HEK293 (cell line): ENCODE results near the gene ROPN1L.
A peak's percentile ranks its signal among the peaks of the same experiment; 100 is the strongest.

Source experiments
- CTCF ChIA-PET: fragments of 350-600 bp; formaldehyde crosslinking; extraction: SDS; loops from one replicate; lab custom pipeline; 2021; ENCODE audit warnings: antibody characterized with exemption; lab: Yijun Ruan, JAX
- POLR2A ChIA-PET: fragments of 300-600 bp; formaldehyde crosslinking; extraction: SDS; loops from one replicate; lab custom pipeline; 2020; ENCODE audit warnings: antibody characterized with exemption, inconsistent platforms; lab: Yijun Ruan, JAX
- H3K27ac ChIP-seq: fragments of 200-500 bp; sonication (Bioruptor generic); 2 replicates; pipeline ENCODE4 v1.5.1; 2014; ENCODE audit warnings: low read depth, low read length, control low read depth, inconsistent platforms; ENCODE audit errors: extremely low read depth
- H3K36me3 ChIP-seq, 2 experiments: fragments of 200-500 bp in 1 of 2; sonication (Bioruptor generic) in 1 of 2; 1 replicate in 1 of 2; 2 replicates in 1 of 2; pipeline ENCODE4 v1.5.1; 2014 to 2017; ENCODE audit warnings: inconsistent platforms in 2 of 2, low read length in 2 of 2; ENCODE audit not compliant: control insufficient read depth in 2 of 2, insufficient read depth in 1 of 2
- H3K4me1 ChIP-seq: fragments of 200-500 bp; sonication (Bioruptor generic); 2 replicates; pipeline ENCODE4 v1.5.1; 2014; ENCODE audit warnings: mild to moderate bottlenecking, low read length, inconsistent platforms; ENCODE audit not compliant: control insufficient read depth, insufficient read depth
- H3K4me3 ChIP-seq: 2 replicates; pipeline ENCODE4 v1.5.1; 2011; ENCODE audit warnings: low read depth, mild to moderate bottlenecking, control low read depth, low read length, moderate library complexity
- H3K9me3 ChIP-seq: fragments of 200-500 bp; sonication (Bioruptor generic); 2 replicates; pipeline ENCODE4 v1.5.1; 2014; ENCODE audit warnings: low read depth, low read length, inconsistent platforms; ENCODE audit not compliant: control insufficient read depth, insufficient read depth
- EGR2 ChIP-seq: fragments of 450-650 bp; formaldehyde crosslinking; IDR thresholded peaks from 2 replicates; pipeline ENCODE4 v1.5.1; 2016; ENCODE audit warnings: low read depth, missing biosample characterization, missing genetic modification characterization
- KLF1 ChIP-seq: fragments of 450-650 bp; formaldehyde crosslinking; IDR thresholded peaks from 2 replicates; pipeline ENCODE4 v1.5.1; 2016; ENCODE audit warnings: missing biosample characterization, missing genetic modification characterization
- PRDM1 ChIP-seq: fragments of 450-650 bp; formaldehyde crosslinking; IDR thresholded peaks from 2 replicates; pipeline ENCODE4; 2016; ENCODE audit warnings: missing biosample characterization, missing genetic modification characterization
- REPIN1 ChIP-seq: fragments of 450-650 bp; formaldehyde crosslinking; IDR thresholded peaks from 2 replicates; pipeline ENCODE4 v1.5.1; 2017; ENCODE audit warnings: missing biosample characterization, missing genetic modification characterization, low read depth
- ZBTB1 ChIP-seq: fragments of 450-650 bp; formaldehyde crosslinking; IDR thresholded peaks from 2 replicates; pipeline ENCODE4 v1.5.1; 2016; ENCODE audit warnings: missing biosample characterization, missing genetic modification characterization
- ZBTB48 ChIP-seq: fragments of 450-650 bp; formaldehyde crosslinking; IDR thresholded peaks from 2 replicates; pipeline ENCODE4 v1.5.1; 2016; ENCODE audit warnings: missing biosample characterization, missing genetic modification characterization
- ZBTB8A ChIP-seq: fragments of 450-650 bp; formaldehyde crosslinking; IDR thresholded peaks from 2 replicates; pipeline ENCODE4 v1.5.1; 2016; ENCODE audit warnings: missing biosample characterization, missing genetic modification characterization
- ZFHX2 ChIP-seq: fragments of 450-650 bp; formaldehyde crosslinking; conservative IDR thresholded peaks from 2 replicates; pipeline ENCODE4 v1.5.1; 2016; ENCODE audit warnings: missing biosample characterization, missing genetic modification characterization
- ZFP37 ChIP-seq: fragments of 450-650 bp; formaldehyde crosslinking; IDR thresholded peaks from 2 replicates; pipeline ENCODE4 v1.5.1; 2016; ENCODE audit warnings: missing biosample characterization, missing genetic modification characterization
- ZIC2 ChIP-seq: fragments of 450-650 bp; formaldehyde crosslinking; IDR thresholded peaks from 2 replicates; pipeline ENCODE4 v1.5.1; 2016; ENCODE audit warnings: missing biosample characterization, missing genetic modification characterization
- ZNF146 ChIP-seq: fragments of 450-650 bp; formaldehyde crosslinking; IDR thresholded peaks from 2 replicates; pipeline ENCODE4 v1.5.1; 2016; ENCODE audit warnings: missing biosample characterization, missing genetic modification characterization
- ZNF155 ChIP-seq: fragments of 450-650 bp; formaldehyde crosslinking; IDR thresholded peaks from 2 replicates; pipeline ENCODE4 v1.5.1; 2016; ENCODE audit warnings: missing biosample characterization, missing genetic modification characterization
- ZNF157 ChIP-seq: fragments of 450-650 bp; formaldehyde crosslinking; IDR thresholded peaks from 2 replicates; pipeline ENCODE4 v1.5.1; 2016; ENCODE audit warnings: missing biosample characterization, missing genetic modification characterization
- ZNF239 ChIP-seq: fragments of 450-650 bp; formaldehyde crosslinking; IDR thresholded peaks from 2 replicates; pipeline ENCODE4 v1.5.1; 2016; ENCODE audit warnings: missing biosample characterization, missing genetic modification characterization
- ZNF341 ChIP-seq: fragments of 450-650 bp; formaldehyde crosslinking; IDR thresholded peaks from 2 replicates; pipeline ENCODE4; 2016; ENCODE audit warnings: low read depth, missing biosample characterization, missing genetic modification characterization
- ZNF391 ChIP-seq: fragments of 450-650 bp; formaldehyde crosslinking; IDR thresholded peaks from 2 replicates; pipeline ENCODE4 v1.5.1; 2016; ENCODE audit warnings: low read depth, missing biosample characterization, missing genetic modification characterization, borderline replicate concordance
- ZNF514 ChIP-seq: fragments of 450-650 bp; formaldehyde crosslinking; IDR thresholded peaks from 2 replicates; pipeline ENCODE4 v1.5.1; 2016; ENCODE audit warnings: missing biosample characterization, missing genetic modification characterization
- ZNF544 ChIP-seq: fragments of 450-650 bp; formaldehyde crosslinking; IDR thresholded peaks from 2 replicates; pipeline ENCODE4 v1.5.0; 2017; ENCODE audit warnings: missing biosample characterization, missing genetic modification characterization
- ZNF660 ChIP-seq: fragments of 450-650 bp; IDR thresholded peaks from 2 replicates; pipeline ENCODE4 v1.5.1; 2018; ENCODE audit warnings: missing biosample characterization, mild to moderate bottlenecking, missing genetic modification characterization
- ZNF707 ChIP-seq: fragments of 450-650 bp; formaldehyde crosslinking; IDR thresholded peaks from 2 replicates; pipeline ENCODE4 v1.5.1; 2016; ENCODE audit warnings: missing biosample characterization, missing genetic modification characterization
- ZNF747 ChIP-seq: fragments of 450-650 bp; formaldehyde crosslinking; IDR thresholded peaks from 2 replicates; pipeline ENCODE4 v1.5.1; 2016; ENCODE audit warnings: missing biosample characterization, missing genetic modification characterization
- ZNF837 ChIP-seq: fragments of 450-650 bp; formaldehyde crosslinking; IDR thresholded peaks from 2 replicates; pipeline ENCODE4 v1.5.1; 2016; ENCODE audit warnings: missing biosample characterization, missing genetic modification characterization
- ZSCAN30 ChIP-seq: fragments of 450-650 bp; IDR thresholded peaks from 2 replicates; pipeline ENCODE4 v1.5.1; 2018; ENCODE audit warnings: missing biosample characterization, mild to moderate bottlenecking, missing genetic modification characterization, moderate library complexity
- TF ChIP-seq, protein P1 (sequence below): fragments of 450-650 bp; formaldehyde crosslinking; IDR thresholded peaks from 2 replicates; pipeline ENCODE4 v1.5.1; 2017; ENCODE audit warnings: missing biosample characterization, missing genetic modification characterization
- TF ChIP-seq, protein P2 (sequence below): fragments of 450-650 bp; formaldehyde crosslinking; IDR thresholded peaks from 2 replicates; pipeline ENCODE4 v1.5.1; 2016; ENCODE audit warnings: missing biosample characterization, missing genetic modification characterization
- TF ChIP-seq, protein P3 (sequence below): fragments of 450-650 bp; formaldehyde crosslinking; IDR thresholded peaks from 2 replicates; pipeline ENCODE4 v1.5.1; 2016; ENCODE audit warnings: missing biosample characterization, missing genetic modification characterization
- TF ChIP-seq, protein P4 (sequence below): fragments of 450-650 bp; formaldehyde crosslinking; IDR thresholded peaks from 2 replicates; pipeline ENCODE4 v1.5.1; 2016; ENCODE audit warnings: missing biosample characterization, missing genetic modification characterization

The ROPN1L gene

DNA sequence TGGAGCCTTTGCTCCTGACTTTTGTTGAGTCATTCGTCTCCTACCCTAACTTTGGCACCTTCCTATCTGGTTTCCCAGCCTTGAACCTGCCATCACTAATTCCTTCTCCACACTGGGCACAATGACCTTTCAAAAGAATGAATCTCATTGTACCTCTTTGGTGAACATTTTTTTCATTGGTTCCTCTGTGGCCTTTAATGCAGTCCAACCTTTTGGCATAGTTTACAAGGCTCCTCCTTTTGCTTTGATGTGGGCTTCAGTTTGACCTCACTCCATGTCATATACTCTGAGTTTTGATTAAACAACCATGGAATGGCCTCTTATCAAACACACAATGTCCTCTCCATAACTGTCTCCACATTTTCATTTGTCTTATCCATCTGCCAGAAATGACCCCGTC is 14.5 kb upstream of the ROPN1L start:
- H3K27ac ChIP-seq = no peak overlapping the region
- ChIA-PET POLR2A (no interaction called here), CTCF (interaction anchor here (0.6 to 1.6 kb wide), 4 partner anchors 10 to 632 kb away, joined by 4 to 8 read pairs (median 4); no protein-coding TSS in a partner anchor)
- TF ChIP-seq ZBTB48 (tag by site-specific recombination) (no peak), ZNF747 (no peak), ZNF341 (tag by site-specific recombination) (no peak), ZNF157 (no peak), ZIC2 (no peak), KLF1 (no peak), ZSCAN30 (no peak), ZBTB8A (tag by site-specific recombination) (no peak), ZNF544 (tag by site-specific recombination) (no peak), ZNF155 (tag by site-specific recombination) (no peak), ZNF707 (tag by site-specific recombination) (no peak), ZNF239 (tag by site-specific recombination) (no peak)
- TF ChIP-seq, protein P1, sequence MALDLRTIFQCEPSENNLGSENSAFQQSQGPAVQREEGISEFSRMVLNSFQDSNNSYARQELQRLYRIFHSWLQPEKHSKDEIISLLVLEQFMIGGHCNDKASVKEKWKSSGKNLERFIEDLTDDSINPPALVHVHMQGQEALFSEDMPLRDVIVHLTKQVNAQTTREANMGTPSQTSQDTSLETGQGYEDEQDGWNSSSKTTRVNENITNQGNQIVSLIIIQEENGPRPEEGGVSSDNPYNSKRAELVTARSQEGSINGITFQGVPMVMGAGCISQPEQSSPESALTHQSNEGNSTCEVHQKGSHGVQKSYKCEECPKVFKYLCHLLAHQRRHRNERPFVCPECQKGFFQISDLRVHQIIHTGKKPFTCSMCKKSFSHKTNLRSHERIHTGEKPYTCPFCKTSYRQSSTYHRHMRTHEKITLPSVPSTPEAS (tag by site-specific recombination) = no peak
- TF ChIP-seq, protein P2, sequence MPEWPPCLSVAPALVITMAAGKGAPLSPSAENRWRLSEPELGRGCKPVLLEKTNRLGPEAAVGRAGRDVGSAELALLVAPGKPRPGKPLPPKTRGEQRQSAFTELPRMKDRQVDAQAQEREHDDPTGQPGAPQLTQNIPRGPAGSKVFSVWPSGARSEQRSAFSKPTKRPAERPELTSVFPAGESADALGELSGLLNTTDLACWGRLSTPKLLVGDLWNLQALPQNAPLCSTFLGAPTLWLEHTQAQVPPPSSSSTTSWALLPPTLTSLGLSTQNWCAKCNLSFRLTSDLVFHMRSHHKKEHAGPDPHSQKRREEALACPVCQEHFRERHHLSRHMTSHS (tag by site-specific recombination) = no peak
- TF ChIP-seq, all 188 proteins: peak for 0
- peaks cover 77 to 90% of the 10 kb centered on the region in 2 experiments for H3K36me3 ChIP-seq
- H3K9me3 ChIP-seq = no peaks in the 10 kb centered on the region
- H3K4me1 ChIP-seq = no peaks in the 10 kb centered on the region
- H3K4me3 ChIP-seq = no peak overlapping the region

DNA sequence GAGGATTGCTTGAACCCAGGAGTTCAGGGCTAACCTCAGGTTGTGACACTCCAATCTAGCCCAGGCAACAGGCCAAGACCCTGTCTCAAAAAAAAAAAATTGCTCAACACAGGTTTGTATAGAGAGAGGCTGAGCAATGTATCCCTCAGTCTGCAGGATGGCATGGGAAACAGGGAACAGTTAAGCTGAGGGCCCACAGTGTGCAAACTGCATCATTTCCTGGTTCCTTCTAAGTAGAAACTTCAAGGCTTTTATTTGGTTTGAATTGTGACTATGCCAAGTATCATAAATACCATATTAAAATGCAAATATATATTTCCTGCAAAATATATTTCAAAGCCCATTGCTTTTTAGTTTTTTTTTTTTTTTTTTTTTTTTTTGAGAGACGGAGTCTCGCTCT is 13.7 kb upstream of the ROPN1L start:
- H3K4me1 ChIP-seq = no peaks in the 10 kb centered on the region
- H3K36me3 ChIP-seq = peaks cover 85 to 90% of the 10 kb centered on the region in 2 experiments
- POLR2A ChIA-PET = no interaction called here
- no peaks in the 10 kb centered on the region for H3K9me3 ChIP-seq
- CTCF ChIA-PET = interaction anchor here (0.5 to 0.7 kb wide), 3 partner anchors 428 to 918 kb away, joined by 3 to 6 read pairs (median 4); no protein-coding TSS in a partner anchor
- H3K4me3 ChIP-seq = no peak overlapping the region
- TF ChIP-seq ZBTB1 (tag by site-specific recombination) (no peak), REPIN1 (tag by site-specific recombination) (no peak), ZNF837 (tag by site-specific recombination) (no peak), ZNF514 (no peak), ZNF660 (tag by site-specific recombination) (no peak), ZFP37 (tag by site-specific recombination) (no peak), ZNF391 (tag by site-specific recombination) (no peak)
- no peak overlapping the region for H3K27ac ChIP-seq

DNA sequence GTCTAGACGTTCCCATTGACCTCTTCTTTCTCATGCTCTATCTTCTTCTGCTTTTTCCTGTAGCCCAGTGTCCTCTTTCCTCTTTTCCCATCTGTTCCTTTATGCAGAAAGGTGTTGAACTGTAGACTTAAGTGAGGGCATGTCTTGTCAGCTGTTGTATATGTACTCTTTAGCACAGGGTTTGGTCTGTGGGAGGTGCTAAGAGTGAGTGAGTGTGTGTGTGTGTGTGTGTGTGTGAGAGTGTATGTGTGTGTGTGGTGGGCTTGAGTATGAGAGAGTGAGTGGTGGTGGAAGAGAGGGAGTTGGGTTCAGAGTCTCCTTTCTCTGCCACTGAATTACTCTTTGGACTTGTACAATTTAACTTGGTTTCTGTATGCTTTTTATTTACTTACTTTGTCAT is 10.3 kb upstream of the ROPN1L start:
- H3K36me3 ChIP-seq = peaks cover 84 to 86% of the 10 kb centered on the region in 2 experiments
- ChIA-PET POLR2A (no interaction called here), CTCF (no interaction called here)
- TF ChIP-seq, protein P3, sequence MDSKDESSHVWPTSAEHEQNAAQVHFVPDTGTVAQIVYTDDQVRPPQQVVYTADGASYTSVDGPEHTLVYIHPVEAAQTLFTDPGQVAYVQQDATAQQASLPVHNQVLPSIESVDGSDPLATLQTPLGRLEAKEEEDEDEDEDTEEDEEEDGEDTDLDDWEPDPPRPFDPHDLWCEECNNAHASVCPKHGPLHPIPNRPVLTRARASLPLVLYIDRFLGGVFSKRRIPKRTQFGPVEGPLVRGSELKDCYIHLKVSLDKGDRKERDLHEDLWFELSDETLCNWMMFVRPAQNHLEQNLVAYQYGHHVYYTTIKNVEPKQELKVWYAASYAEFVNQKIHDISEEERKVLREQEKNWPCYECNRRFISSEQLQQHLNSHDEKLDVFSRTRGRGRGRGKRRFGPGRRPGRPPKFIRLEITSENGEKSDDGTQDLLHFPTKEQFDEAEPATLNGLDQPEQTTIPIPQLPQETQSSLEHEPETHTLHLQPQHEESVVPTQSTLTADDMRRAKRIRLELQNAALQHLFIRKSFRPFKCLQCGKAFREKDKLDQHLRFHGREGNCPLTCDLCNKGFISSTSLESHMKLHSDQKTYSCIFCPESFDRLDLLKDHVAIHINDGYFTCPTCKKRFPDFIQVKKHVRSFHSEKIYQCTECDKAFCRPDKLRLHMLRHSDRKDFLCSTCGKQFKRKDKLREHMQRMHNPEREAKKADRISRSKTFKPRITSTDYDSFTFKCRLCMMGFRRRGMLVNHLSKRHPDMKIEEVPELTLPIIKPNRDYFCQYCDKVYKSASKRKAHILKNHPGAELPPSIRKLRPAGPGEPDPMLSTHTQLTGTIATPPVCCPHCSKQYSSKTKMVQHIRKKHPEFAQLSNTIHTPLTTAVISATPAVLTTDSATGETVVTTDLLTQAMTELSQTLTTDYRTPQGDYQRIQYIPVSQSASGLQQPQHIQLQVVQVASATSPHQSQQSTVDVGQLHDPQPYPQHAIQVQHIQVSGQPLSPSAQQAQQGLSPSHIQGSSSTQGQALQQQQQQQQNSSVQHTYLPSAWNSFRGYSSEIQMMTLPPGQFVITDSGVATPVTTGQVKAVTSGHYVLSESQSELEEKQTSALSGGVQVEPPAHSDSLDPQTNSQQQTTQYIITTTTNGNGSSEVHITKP = no peak
- TF ChIP-seq ZFHX2 (peak; percentile 69), ZNF146 (tag by site-specific recombination) (no peak), PRDM1 (tag by site-specific recombination) (peak; percentile 54; the same call in 1 of the 2 replicates), ZBTB1 (tag by site-specific recombination) (no peak), EGR2 (tag by site-specific recombination) (peak; percentile 78)
- TF ChIP-seq, protein P4, sequence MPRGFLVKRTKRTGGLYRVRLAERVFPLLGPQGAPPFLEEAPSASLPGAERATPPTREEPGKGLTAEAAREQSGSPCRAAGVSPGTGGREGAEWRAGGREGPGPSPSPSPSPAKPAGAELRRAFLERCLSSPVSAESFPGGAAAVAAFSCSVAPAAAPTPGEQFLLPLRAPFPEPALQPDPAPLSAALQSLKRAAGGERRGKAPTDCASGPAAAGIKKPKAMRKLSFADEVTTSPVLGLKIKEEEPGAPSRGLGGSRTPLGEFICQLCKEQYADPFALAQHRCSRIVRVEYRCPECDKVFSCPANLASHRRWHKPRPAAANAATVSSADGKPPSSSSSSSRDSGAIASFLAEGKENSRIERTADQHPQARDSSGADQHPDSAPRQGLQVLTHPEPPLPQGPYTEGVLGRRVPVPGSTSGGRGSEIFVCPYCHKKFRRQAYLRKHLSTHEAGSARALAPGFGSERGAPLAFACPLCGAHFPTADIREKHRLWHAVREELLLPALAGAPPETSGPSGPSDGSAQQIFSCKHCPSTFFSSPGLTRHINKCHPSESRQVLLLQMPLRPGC (tag by site-specific recombination) = no peak
- TF ChIP-seq, protein P2 (tag by site-specific recombination) = no peak
- no peaks in the 10 kb centered on the region for H3K4me1 ChIP-seq
- no peak overlapping the region for H3K27ac ChIP-seq
- H3K4me3 ChIP-seq = no peak overlapping the region
- no peaks in the 10 kb centered on the region for H3K9me3 ChIP-seq
